HEK293T (cell line): ENCODE data around the gene SLC2A4.

Experiments
- CTCF ChIA-PET: fragments of 350-600 bp; formaldehyde crosslinking; extraction: SDS; loops from one replicate; lab custom pipeline; 2021; ENCODE audit warnings: antibody characterized with exemption, inconsistent platforms; lab: Yijun Ruan, JAX
- POLR2A ChIA-PET: fragments of 350-600 bp; formaldehyde crosslinking; extraction: SDS; loops from one replicate; lab custom pipeline; 2020; ENCODE audit warnings: antibody characterized with exemption, inconsistent platforms; lab: Yijun Ruan, JAX
- DNase-seq: peaks from one replicate; pipeline ENCODE4 v3.0.0; 2012; ENCODE audit warnings: mixed read lengths; ENCODE audit errors: extremely low spot score
- ARNT ChIP-seq: fragments of 450-650 bp; IDR thresholded peaks from 2 replicates; pipeline ENCODE4 v1.6.1; 2017; ENCODE audit warnings: mild to moderate bottlenecking
- BHLHE40 ChIP-seq: fragments of 450-650 bp; IDR thresholded peaks from 2 replicates; pipeline ENCODE4 v1.6.1; 2016; ENCODE audit warnings: mild to moderate bottlenecking, moderate library complexity, borderline replicate concordance
- CTBP1 ChIP-seq: fragments of 450-650 bp; IDR thresholded peaks from 2 replicates; pipeline ENCODE4 v1.6.1; 2016; ENCODE audit warnings: borderline replicate concordance
- ELF4 ChIP-seq: fragments of 450-650 bp; IDR thresholded peaks from 2 replicates; pipeline ENCODE4 v1.6.1; 2017; ENCODE audit warnings: antibody characterized with exemption
- FOXA1 ChIP-seq: fragments of 450-650 bp; IDR thresholded peaks from 2 replicates; pipeline ENCODE4 v1.6.1; 2016; ENCODE audit warnings: mild to moderate bottlenecking
- FOXK2 ChIP-seq: fragments of 450-650 bp; IDR thresholded peaks from 2 replicates; pipeline ENCODE4 v1.6.1; 2016; ENCODE audit warnings: mild to moderate bottlenecking
- FOXM1 ChIP-seq: fragments of 450-650 bp; IDR thresholded peaks from 2 replicates; pipeline ENCODE4 v1.6.1; 2017; ENCODE audit warnings: mild to moderate bottlenecking, borderline replicate concordance
- HDGF ChIP-seq: fragments of 450-650 bp; IDR thresholded peaks from 2 replicates; pipeline ENCODE4 v1.6.1; 2017; ENCODE audit warnings: antibody characterized with exemption, borderline replicate concordance
- L3MBTL2 ChIP-seq: fragments of 450-650 bp; conservative IDR thresholded peaks from 2 replicates; pipeline ENCODE4 v1.6.1; 2016; ENCODE audit warnings: mild to moderate bottlenecking
- LEF1 ChIP-seq: fragments of 450-650 bp; IDR thresholded peaks from 2 replicates; pipeline ENCODE4 v1.6.1; 2017; ENCODE audit warnings: mild to moderate bottlenecking, borderline replicate concordance
- NFRKB ChIP-seq: fragments of 450-650 bp; IDR thresholded peaks from 2 replicates; pipeline ENCODE4 v1.6.1; 2016; ENCODE audit warnings: mild to moderate bottlenecking, moderate library complexity
- SP1 ChIP-seq: fragments of 450-650 bp; IDR thresholded peaks from 2 replicates; pipeline ENCODE4 v1.6.1; 2017
- SUZ12 ChIP-seq: fragments of 450-650 bp; IDR thresholded peaks from 2 replicates; pipeline ENCODE4 v1.6.1; 2016; ENCODE audit warnings: mild to moderate bottlenecking
- TARDBP ChIP-seq: fragments of 450-650 bp; IDR thresholded peaks from 2 replicates; pipeline ENCODE4 v1.6.1; 2016
- ZNF384 ChIP-seq: fragments of 450-650 bp; IDR thresholded peaks from 2 replicates; pipeline ENCODE4 v1.6.1; 2016
- TF ChIP-seq, protein P1 (sequence below): fragments of 450-650 bp; IDR thresholded peaks from 2 replicates; pipeline ENCODE4 v1.6.1; 2016

Gene SLC2A4

DNA sequence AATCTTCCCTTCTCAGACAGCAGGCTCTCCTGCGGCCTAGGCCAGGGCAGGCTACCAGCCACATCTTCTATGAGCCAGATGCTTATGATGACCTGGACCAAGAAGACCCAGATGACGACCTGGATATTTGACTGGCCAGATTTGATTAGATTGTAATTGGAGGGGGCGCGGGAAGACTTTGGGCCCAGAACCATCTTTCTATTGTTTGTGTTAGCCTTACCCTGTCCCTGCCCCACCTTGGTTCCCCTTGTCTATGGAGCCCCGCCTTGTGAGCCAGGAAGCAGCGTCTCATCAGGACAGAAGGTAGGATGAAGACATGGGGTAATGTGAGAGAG is 22.0 kb upstream of the SLC2A4 start:
- no peak for DNase-seq
- ChIA-PET POLR2A (no interaction called here), CTCF (no interaction called here)
- TF ChIP-seq FOXA1, result no peak
- TF ChIP-seq BHLHE40, result no peak
- TF ChIP-seq ELF4, result no peak
- TF ChIP-seq ZNF384, result no peak
- no peak for TF ChIP-seq HDGF
- no peak for TF ChIP-seq ARNT
- TF ChIP-seq SUZ12, result no peak
- no peak for TF ChIP-seq CTBP1
- TF ChIP-seq TARDBP, result no peak
- TF ChIP-seq FOXM1, result no peak

DNA sequence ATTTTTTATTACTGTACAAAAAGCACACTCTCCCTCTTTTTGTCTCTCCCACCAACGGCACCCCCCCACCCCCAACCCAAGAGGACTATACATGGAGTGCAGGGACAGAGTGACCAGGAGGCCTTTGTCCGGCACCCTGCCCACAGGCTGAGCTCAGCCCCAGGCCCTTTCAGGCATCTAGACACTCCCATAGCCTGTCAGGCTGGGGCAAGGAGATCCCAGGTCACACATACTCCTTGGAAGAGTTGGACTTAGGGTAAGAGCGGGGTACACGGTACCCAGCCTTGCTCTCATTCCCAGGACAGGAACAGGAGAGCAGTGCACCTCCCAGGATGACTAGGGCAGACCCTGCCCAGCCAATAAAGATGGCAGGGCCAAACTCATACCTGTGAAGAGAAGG is 21.4 kb upstream of the SLC2A4 start:
- POLR2A ChIA-PET, result no interaction called here
- CTCF ChIA-PET, result no interaction called here
- TF ChIP-seq FOXK2 (no peak), CTBP1 (no peak), HDGF (no peak), TARDBP (no peak), FOXA1 (no peak), L3MBTL2 (no peak), ELF4 (no peak), SP1 (no peak), ARNT (no peak), BHLHE40 (no peak), LEF1 (no peak), ZNF384 (no peak), FOXM1 (no peak), NFRKB (no peak), SUZ12 (no peak)
- TF ChIP-seq, protein P1, sequence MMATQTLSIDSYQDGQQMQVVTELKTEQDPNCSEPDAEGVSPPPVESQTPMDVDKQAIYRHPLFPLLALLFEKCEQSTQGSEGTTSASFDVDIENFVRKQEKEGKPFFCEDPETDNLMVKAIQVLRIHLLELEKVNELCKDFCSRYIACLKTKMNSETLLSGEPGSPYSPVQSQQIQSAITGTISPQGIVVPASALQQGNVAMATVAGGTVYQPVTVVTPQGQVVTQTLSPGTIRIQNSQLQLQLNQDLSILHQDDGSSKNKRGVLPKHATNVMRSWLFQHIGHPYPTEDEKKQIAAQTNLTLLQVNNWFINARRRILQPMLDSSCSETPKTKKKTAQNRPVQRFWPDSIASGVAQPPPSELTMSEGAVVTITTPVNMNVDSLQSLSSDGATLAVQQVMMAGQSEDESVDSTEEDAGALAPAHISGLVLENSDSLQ, result no peak
- DNase-seq, result no peak

DNA sequence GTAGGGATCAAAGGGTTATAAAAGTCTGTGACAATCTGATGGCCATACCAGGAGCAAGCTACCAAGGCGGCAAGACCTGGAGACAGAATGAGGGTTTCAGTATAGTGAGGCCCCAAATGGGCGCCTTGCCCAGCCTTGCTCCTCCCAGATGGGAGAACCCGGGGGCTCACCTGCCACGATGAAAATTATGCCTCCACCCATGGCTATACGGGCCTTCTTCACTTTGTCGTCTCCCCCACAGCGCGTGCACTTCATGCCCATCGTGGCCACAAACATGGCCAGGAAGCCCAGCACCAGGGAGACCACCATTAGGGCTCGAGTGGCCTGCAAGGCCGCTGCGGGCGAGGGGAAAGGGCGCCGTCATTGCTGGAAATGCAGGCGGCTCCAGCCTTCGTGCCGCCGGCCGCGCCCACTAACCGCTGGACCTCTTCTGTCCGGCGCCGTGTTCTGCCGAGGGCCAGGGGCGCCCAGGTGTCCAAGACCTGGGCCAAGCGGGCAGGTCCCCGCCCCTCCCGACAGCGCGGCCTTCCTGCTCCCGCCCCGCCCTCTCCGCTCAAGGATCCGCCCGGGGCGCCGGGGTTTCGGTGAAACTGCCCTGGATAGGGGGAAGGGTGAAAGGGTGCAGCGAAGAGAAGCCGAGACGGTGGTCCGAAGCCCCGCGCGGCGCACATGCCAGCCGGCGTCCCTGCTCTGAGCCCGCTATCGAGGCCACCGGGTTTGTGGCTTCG is 20.7 kb upstream of the SLC2A4 start:
- CTCF ChIA-PET, result no interaction called here
- no peak for DNase-seq
- POLR2A ChIA-PET, result interaction anchor here (1.2 kb wide), 1 partner anchor 40 kb away, joined by 3 read pairs; no protein-coding TSS in a partner anchor
- TF ChIP-seq ZNF384 (no peak), FOXM1 (no peak), SUZ12 (no peak), SP1 (no peak), ELF4 (no peak), FOXA1 (no peak), HDGF (no peak), BHLHE40 (no peak), LEF1 (no peak), ARNT (no peak), TARDBP (no peak), CTBP1 (no peak)
- TF ChIP-seq, protein P1, result no peak

DNA sequence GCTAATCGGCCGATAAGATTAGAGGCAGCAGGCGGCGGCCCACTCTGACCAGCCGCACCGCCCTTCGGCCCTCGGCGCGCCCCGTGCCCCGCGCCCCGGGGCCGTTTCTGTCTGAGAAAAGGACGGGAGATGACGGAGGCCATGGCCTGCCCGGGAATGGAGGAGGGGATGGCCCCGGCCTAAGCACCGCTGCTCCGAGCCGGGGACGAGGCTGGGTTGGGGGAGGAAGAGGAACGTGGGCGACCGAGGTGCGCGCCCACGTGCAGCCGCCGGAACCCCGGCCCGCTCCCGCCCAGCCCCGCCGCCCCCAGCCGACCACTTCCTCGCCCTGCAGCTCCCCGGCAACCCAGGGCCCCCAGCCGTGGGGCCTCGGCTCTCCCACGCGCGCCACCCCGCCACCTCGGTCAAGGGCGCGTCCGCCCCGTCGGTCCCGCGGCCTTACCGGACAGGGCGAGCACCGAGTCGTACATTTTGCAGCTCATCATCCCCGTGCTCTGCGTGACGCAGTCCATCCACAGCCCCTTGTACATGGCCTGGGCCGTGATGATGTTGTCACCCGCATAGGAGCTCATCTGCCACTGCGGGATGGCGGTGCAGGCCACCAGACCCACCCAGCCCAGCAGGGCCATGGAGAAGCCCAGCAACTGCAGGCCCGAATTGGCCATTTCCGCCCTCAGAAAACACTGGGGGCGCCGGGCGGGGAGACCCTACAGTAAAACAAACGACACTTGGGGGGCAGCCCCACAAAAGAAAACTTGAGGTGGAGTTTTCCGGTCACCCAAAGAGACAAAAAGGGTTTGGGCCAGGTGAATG is 19.9 kb upstream of the SLC2A4 start:
- DNase-seq, result no peak
- POLR2A ChIA-PET, result interaction anchor here (1.2 kb wide), 1 partner anchor 40 kb away, joined by 3 read pairs; no protein-coding TSS in a partner anchor
- no peak for TF ChIP-seq ZNF384
- CTCF ChIA-PET, result no interaction called here

DNA sequence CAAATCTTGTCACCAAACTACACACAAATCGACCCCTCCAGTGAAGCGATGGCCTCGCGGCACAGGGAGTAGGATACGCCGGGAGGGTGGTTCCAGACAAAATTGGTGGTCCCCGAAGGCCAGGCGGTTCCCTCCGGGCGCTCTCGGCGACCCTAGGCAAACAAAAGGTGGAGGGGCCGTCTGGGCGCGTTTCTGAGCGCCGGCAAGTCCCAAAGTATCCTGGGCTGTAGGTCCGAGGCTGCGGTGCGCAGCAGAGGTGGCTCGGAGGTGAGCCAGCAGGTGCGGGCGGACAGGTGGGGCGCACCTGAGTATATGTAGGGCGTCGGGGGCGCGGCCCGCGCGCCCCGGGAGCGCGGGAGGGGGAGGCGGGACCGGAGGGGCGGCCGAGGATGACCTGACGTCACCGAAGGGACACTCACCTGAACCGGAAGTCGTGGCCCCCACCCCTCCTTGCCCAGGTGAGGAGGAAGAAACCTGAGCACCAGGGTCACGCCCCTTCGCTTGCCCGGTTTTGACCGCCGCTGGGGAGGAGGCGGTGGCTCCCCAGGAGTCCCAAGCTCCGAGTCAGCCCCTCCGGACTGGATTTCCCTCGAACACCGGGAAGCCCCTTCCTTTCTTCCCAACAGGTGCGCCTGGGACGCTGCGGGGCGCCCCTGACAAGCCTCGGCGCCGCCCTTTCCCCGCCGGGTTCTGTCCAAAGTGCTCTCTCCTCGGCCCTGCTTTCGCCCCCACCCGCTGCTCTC is 19.2 kb upstream of the SLC2A4 start, which contains the start of gene CLDN7:
Gene CLDN7 (minus strand): TSS at position 287 of the 743 bp plus-strand sequence. CDS start 435 bp downstream, outside the sequence.
- no peak for DNase-seq
- ChIA-PET POLR2A (interaction anchor here (1.2 kb wide), 1 partner anchor 41 kb away, joined by 3 read pairs; no protein-coding TSS in a partner anchor), CTCF (no interaction called here)
- TF ChIP-seq ELF4, result no peak
- TF ChIP-seq CTBP1, result no peak
- TF ChIP-seq HDGF, result no peak
- TF ChIP-seq BHLHE40, result no peak
- no peak for TF ChIP-seq NFRKB
- TF ChIP-seq, protein P1, result no peak
- no peak for TF ChIP-seq FOXK2
